HG02852 (cell line): ENCODE measurements around the gene RNF150.
A peak's percentile ranks its signal among the peaks of the same experiment; 100 is the strongest.

Source experiments
- ATAC-seq: cut with Tn5 transposase; IDR thresholded peaks from one replicate; pipeline ENCODE4 v1.9.1; 2021; ENCODE audit warnings: mild to moderate bottlenecking, moderate library complexity; ENCODE audit not compliant: unreplicated experiment

RNF150 gene

DNA sequence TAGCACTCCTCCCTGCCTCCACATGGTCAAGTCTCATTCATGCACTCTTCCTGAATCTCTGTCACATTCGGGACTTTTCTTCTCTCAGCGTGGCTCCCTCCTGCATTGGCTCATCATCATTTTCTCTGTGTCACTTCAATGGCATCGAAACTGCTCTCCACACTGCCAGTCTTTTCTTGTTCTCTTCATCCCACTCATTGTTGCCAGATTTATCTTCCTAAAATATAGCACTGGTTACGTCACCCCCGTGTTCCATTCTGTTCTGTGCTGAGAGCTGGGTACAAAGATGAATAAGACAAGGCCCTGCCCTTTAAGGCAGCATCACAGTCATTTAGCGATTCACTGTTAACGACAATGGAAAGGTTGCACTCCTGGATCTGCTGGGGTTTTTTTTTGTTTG is 202.7 kb downstream of the RNF150 start:
- ATAC-seq: no peak

DNA sequence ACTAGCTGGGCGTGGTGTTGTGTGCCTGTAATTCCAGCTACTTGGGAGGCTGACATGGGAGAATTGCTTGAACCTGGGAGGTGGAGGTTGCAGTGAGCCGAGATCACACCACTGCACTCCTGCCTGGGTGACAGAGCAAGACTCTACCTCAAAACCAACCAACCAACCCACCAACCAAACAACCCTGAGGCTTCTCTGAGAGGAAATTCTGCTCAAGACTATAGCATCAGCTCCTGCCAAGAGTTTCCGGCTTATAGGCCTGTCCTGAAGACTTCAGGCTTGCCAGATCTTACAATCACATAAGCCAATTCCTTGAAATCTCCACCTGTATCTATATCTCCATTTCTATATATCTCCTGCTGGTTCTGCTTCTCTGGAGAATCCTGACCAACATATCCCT is 203.3 kb downstream of the RNF150 start:
- no peak for ATAC-seq

DNA sequence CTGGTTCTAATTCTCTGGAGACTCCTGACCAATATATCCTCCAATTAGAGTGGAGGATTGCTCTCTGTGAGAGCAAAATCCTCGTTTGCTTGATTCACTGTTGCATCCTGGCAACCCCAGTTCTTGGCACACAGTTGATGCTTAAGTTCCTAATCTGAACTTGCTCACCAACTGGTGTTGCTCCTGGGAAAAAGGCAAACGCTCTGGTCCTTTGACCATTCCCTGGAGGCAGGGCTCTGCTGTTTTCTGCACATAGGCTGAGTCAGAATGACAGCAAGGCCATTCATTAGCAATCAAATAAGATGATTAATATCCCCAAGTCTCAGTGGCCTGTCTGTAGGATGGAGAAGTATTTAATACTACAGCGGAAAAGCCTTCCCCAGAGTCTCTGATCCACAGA is 204.4 kb downstream of the RNF150 start:
- ATAC-seq: no peak

DNA sequence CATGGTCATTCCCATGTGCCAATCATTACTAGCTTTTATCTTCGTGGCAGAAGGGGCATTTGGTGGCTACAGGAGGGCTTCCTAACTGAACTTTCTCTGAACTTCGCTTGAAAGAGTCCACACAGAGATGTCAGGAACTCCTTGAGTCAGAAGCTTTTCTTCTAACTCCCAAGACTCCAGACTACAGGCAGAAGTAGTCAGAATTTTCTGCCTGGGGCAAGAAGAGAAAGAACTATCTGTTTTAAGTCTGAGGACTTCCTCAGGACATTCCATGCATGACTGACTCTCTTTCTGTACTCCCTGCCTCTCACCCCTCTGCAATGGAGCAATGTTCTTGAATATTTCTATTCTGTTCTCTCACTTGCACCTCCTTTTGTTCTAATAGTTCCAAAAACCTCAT is 206.6 kb downstream of the RNF150 start:
- no peak for ATAC-seq

DNA sequence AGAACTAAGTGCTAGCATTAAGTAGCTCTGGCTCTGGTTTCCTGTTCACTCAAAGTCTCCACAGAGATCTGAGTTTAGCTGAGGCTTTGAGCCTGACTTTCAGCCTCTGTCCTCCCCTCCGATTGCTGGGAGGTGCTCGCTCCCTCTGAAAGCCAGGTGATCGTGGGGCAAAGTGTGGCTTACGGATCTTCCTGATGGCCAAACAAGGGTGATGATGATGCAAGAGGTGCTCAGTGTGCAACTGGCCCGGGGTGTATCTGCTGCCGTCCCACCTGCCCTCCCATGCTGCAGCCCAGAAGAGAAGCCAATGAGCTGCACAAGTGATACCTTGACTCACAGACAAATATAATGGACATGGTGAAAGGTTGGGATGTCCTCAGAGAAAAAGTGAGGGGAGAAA is 207.9 kb downstream of the RNF150 start:
- ATAC-seq: no peak

DNA sequence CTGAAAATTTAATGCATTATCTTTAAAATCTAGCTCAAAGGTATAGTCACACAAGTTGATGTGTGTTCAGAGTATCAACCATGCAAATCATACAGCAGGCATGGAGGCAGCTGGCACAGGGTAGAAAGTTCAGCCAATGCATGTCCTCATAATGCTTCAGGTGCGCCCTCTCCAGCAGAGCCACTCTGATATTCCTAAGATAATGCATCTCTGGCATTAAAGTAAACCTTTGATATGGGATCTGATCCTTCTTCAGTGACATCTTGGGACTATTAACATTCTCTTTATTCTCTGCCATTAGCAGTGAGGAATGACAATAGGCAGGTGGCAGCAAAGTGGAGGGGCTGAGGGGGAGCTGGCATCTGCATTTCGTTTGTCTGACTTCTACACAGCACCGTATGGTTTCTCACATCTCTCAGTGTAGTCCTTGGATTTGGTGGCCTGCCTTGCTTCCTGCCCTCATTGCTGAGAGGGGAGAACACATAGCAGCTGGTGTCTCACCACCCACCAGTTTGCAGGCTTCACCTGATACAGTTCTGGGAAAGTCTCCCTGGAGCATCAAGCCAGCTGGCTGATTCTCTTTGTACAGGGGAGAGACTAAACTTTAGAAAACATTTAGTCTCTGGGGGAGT is 208.4 kb downstream of the RNF150 start:
- ATAC-seq: no peak

DNA sequence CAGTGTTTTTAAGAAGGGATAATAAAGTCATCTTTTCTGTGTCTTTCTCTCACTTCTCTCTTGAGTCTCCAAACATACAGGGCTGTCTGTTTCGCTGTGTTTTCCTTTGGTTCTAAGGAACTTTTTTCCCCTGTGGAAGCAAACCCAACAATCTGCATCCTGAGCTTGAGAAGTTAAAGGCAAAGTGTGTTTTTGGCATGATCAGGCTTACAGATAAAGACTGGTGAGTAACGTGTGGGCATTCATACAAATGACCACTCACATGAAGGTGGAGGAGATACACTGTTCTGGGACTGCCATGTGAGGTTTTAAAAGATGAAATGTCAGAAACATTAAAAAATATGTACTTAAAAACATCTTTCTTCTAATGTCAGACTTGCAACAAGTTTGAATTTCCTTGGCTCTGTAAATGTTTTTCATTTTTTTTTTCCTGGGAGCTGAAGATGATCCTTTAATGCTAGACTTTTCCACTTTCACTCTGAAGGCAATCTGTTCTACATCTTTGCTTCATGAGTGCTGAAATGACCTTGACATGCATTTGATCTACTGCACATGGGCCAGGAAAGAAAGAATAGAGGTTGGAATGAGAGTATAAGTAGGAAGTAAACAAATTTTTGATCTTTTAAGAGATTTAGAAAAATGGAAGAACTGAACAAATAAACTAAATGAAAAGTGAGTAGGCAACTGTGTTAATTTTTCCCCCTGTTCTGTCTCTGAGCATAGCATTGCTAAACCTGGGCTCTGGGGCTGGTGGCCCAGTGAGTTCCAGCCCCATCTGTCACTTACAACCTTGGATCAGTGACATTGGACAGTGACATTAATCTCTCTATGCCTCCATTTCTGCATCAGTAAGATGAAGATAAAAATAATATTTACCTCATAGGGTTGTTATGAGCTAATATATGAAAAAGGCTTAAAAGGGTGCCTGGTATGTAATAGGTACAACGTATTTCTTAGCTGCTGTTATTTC is 226.0 kb downstream of the RNF150 start:
- no peak for ATAC-seq

DNA sequence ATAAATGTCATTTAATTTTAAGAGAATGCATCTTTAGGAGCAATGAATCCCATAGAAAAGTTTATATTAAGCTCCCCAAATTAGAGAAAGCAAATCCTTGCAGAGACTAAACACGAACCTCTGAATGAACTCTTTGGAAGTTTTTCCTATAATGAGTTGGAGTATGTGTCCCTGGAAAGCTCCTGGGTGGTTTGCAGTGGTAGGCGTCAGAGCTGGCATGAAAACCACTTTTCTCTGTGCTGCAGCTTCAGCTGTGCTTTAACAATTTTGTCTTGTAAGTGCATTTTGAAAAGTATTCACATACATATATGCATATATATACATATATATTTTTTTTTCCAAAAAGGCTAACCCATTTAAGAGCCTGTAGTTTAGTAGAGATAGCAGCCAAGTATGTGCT is 228.4 kb downstream of the RNF150 start:
- ATAC-seq: no peak

DNA sequence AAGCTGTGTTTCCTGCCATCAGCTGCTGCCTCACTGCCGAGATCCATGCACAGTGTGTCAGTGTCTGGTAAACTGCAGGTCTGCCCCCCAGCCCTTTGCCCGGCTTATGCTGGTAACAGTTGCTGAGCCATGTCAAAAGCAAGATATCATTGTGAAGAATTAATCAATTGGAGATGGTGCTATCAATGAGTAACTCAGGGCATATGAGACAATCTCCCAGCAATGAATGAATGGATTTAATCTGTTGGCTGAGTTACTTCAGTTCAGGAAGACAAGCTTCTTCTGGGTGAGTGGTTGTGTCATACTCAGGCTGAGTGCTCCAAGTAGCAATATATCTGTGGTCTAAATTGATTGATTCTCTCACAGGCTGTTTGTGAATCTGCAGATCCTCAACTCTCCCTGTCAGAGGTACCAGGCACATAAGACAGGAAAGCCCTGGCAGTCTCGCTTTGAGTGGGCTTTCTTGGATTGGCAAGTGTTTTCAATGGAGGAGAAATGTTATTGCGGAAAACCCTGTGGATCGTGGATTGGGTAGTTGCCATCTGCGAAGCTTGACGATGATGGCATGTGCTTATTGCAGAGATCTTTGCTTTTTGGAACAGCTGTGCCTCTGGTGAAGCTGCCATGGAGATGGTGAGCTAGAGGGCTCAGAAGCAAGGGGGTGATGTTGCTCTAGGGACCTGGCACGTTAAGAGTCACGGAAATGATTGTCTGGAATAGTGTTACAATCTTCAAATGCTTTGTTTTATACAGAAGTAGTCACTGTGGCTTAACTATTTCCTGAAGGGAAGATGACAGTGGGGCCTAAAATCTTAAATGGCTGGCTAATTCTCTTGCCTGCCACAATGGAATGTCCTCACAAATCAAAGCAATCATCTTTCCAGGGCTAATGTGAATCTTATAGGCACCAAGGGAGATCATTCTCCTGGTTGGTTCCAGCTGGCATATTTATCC is 229.5 kb downstream of the RNF150 start:
- no peak for ATAC-seq

DNA sequence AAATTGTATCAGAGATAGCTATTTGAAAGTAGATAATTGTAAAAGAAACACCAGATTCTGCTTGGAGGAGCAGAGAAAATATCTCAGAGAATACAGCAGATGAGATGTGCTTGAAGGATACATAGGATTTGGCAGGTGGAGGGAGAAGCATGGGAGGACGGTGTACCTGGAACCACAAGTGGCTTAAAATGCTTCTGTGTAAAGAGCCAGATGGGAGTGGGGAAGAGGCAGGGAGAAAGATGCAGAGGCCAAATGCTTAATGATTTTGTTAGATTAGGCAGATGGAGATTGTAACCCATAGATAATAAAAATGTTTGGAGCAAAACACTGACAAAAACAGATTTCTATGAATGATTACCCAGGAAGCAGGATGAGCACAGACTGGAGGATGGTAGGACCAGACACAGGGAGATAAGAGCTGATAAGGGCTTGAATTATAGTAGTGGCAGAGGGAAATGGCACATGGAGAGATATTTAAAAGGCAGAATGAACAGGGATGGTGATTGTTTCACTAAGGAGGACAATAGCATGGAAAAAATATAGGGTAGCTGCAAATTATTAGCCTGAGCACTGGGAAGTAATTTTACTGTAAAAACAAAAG is 231.4 kb downstream of the RNF150 start:
- ATAC-seq: no peak

DNA sequence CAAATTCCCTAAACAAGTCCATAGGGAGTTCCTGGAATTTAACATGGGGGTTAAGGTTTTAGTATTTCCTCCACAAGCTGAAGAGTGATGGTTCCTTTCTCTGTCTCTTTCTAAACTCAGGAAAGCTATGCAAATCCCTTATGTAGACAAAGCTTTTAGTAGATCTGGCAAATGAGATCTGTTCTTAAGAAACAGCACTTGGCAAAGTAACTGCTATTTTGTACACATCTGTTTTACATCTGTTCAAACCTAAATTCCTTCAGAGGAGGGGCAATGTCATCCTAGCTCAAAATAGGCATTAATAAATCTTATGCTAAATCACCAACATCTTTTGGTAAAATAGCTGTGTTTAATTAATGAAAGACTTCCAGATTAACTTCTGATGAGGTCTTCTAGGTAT is 239.3 kb downstream of the RNF150 start:
- ATAC-seq: no peak

DNA sequence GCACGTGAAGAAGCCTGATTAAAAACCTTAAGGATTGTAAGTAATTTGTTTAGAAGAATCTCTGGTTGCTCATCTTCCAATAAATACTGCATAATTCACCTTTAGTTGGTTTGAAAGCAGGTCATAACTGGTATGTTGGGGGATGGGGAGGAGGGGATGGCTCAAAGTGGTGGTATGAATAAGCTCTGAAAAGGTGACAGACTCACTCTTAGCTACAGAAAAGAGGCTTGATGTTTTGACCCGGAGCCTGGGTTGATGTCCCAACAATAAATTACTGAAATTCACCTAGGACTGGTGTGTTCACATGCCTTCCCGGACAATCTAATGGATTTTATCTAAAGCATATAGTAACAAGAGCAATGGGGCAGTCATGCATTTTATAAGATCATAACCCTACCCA is 245.2 kb downstream of the RNF150 start:
- no peak for ATAC-seq

DNA sequence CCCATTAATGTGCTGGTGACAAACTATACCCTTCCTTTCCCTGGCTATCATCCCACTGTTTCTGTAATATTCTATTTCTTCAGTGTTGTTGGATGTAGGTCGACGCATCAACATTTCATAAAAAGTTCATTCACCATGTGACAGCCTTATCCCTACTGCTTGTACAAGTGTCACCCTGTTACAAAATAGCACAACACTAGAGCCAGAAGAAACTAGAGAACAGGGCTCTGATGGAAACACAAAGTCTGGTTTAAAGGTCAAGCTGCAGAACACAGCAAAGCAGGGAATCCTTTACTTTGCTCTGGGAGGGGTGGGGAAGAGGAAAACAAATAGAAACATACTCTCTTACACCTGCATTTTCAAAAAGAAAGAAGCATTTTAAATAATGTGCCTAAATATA is 245.8 kb downstream of the RNF150 start:
- ATAC-seq: no peak

DNA sequence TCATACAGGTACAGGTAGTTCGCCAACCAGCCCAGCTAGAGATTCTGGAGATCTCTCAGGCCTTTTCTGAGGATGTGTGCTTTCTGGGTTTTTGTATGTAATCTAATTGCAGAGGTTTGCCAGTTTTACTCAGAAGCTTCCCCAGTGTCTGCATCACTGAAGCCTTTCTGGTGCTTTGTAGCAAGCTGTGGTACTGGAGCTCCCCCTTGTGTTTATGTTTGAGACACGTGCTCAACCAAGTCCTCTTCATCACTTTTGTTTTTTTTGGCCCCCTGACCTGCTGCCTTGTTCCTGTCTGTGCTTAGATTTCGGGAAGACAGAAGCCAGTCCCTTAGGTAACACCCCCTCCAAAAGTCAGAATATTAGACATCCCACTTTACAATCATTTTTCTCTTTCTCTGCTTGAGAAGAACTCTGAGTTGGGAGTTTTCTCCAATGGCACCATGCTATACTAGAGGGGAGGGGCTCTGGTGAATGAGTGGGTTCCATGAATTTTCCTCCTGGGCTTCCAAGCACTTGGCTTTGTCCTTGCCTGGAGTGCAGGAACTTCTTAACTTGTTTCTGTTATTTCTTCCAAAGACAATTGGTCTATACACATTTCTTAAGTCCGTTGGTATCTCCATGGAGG is 248.7 kb downstream of the RNF150 start:
- peak; percentile 92 for ATAC-seq

DNA sequence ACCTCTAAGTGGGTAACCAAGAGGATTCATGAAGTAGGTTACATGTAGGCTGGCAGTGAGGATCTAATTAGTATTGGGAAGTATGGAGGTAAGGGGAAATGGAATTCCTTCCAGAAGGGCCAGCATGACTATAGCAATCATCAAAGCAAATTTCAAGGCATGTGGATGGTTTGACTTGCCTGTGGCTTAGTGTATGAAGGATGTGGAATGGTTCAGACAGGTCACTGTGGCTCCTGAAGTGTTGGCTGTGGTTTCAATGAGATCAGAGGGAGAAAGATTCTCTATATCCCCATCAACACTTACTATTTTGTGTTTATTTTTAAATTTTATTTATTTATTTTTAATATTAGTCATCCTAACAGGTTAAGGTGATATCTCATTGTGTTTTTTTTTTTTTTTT is 255.5 kb downstream of the RNF150 start:
- no peak for ATAC-seq

DNA sequence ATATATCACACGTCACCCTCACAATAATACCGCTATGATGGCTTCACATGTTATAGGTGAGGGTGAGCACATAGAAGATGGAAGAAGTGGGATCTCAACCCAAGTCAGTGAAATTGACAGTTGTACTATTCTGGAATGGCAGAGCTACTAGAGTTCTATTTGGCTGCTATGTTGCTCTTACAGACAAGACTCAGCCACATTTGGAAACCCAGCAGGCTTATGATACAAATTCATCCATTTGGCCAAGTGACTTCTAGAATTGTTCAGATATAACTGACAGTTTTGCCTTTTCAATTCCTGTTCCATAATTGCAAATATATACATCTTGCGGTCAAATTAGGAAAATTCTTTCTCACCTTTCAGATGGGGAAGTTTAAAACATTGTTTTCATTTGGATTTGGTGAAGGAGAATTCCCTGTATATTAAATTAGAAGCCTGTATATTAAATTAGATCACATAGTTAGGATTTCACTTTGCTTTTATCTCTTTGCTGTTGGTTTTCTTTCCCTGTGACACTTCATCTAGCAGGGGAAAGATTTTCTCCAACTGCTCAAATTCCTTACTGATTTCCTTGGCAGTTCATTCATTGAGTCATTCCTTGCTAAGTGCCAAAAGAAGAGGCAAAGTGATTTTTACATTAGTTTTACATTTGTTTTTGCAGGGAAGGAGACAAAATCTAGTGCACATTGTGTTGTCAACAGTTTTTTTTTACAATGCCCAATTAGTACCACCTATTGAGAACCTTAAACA is 256.5 kb downstream of the RNF150 start:
- no peak for ATAC-seq

DNA sequence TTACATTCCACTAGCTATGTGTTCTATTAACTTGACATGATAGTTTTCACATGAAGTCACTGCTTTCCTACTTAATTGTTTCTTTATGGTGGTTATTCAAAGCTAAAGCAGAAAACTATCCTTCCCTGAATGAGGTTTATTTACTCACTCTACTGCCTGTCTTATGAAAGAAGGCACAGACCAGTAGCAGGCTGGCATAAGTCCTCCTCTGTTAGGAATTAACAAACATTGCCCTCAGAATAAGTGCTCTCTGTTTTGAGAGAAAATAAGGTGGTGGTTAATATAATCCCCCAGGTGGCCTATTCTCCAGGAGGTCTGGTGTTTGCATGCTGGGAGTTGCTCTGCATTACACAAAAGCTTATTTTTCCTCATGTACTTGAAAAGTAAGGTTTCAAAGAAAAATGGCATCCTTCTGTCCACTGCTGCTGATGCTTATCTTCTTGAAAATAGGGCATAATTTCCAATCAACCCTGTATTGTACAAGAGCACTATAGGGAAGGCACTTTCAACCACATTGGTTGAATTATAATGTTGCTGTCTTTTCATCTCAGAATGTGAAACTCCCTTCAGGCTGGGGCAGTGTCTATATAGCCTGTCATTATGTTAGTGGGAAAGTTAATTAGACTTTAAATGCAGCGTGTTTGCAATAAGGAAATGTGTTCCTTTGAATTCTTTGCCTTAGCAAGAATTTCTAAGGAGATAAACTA is 257.4 kb downstream of the RNF150 start:
- ATAC-seq: no peak

DNA sequence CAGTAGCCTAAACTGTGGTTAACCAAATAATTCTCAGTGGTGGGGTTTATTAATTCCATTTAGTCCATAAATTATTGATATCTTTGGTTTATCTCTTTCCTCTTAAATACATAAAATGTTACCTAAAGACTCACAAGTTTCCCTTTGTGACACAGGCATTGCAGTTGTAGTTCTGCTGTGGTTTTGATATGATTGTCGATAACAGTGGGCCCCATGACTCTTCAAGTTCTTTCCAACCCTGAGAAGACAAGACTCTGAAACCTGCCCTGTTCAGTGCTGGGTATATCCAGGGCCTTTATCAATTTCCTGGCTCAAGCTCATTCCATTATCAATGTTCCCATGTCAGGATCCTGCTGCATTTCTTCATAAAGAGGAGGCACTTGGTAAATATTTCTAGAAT is 259.2 kb downstream of the RNF150 start:
- ATAC-seq: no peak

DNA sequence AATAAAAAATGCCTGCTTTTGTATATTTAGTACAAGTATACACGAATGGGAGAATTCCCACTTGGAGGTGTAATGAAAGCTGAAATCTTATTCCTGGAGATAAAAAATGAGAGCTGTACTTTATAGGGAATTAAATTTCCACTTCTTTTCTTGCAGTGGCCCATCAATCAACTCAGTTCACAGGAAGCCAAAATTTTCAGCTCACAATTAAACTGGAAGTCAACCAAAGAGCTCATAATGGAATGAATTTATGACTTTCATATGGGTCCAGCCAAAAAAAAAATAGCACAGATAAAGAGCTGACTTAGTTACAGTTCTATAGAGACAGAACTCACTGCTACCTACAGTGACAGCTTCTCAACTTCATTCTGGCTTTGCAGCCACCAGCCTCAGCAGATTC is 261.9 kb downstream of the RNF150 start:
- no peak for ATAC-seq
